Stimulated activated CD8-positive, alpha-beta memory T cell treated with anti-CD3 and anti-CD28 coated beads, Interleukin-12 subunit alpha, Interleukin-12 subunit beta, amount 100 ng/mL, for 4 hours (primary cell): ENCODE data around the gene NPAS4.
"Not testable (repeated sequence)": the region's sequence is repeated elsewhere in the genome, so short reads cannot be mapped to it uniquely, and the experiment has no call there.

Experiments used
- DNase-seq: peaks from one replicate; pipeline ENCODE4 v3.0.0-alpha.2; 2020; ENCODE audit warnings: low read depth

NPAS4 gene

DNA sequence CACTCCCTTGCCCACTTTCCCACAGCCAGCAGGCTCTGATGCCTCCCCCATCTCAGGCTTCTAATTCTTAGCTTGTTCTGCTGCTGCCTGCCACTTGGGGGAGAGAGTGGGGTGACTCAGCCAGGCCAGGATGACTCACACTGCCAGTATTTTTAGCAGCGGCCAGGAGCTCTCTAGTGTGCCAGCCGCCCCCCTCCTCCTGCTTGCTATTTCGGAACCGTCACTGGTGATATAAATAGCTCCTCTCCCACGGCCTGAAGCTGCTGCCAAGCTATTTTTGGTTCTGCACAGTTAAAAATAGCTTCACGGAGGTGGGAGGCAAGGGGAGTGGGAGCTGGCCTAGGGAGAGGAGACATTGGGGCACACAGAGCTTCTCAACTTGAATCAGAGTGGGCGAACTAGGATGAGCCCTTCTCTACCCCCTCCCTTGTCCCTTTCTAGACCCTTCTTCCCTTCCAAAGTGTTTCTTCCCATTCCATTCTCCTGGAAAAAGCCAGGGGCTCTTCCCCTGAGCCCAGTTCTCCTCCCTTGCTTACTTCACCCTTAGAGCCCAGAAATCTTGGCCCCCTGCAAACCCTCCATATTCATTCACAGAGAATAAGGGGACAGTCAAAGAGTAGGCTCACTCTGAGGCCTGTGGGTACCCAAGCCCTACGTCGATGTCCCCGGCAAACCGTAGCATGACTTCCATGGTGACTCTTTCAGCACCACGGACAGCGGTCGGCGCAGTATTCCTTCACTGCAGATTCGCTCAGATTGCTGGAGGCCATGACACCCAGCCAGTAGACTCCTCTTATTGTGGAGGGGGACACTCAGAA lies 2.5 kb upstream of the NPAS4 start:
- DNase-seq: peak; percentile 39

DNA sequence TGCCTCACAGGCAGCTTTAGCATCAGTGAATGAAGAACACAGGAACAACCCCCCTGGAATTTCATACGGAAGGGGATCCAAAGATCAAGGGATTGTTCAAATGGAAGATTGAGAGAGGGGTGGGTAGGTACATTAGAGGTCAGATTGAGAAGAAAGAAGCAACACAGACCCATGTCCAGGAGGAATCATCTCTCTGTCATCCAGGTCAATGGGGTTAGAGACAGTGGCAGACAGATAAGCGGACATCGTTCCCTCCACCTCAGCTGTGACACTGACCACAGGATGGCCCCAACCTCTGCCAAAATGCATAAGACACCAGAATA lies 1.9 kb upstream of the NPAS4 start:
- DNase-seq: no peak

DNA sequence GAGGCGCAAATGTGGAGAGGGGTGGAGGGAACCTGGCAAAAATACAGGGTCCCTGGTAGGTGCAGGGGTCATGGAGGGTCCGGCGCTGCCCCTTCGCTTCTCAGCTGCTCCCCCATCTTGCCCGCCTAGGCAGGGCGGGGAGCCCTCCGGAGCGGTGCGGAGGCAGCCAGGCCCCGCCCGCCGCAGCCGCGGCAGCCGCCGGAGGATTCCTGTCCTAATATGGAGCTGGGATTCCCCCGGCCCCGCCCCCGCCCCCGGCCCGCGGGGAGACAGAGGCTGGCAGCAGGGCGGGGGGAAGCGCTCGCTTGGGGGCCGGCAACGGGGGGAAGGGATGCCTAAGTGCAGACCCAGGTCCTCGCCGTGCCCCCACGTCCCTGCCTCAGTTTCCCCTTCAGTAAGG lies 1.0 kb upstream of the NPAS4 start:
- no peak for DNase-seq

DNA sequence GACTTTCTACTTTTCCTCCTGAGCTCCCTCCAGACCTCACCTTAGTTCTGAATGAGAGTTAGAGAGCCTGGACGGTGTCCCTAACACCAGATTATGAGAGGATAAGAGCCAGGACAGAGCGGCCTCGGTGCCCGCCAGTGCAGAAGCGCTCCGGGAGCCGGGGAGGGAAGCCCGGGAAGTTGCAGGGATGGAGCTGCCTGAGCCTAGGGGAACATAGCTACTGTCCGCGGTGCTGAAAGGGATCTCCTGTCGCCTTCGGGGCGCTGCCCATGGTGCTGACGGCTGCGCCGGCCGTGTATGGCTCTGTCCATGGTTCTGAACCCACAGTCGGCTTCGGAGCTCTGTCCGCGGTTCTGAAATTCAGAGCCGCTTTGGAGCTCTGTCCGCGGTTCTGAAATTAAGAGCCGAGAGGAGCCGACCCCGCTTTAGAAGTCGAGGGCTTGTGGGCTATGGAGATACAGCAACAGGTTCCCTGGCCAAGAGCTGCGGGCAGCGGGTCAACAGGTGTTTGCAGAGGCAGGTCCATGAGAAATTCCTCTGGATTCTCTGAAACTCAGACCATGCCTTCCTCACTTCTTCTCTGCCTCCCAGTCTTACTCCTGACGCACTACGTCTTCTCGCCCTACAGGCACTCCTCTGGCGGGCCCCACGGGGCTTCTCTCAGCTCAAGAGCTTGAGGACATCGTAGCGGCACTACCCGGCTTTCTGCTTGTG lies 814 bp downstream of the NPAS4 start:
- peak; percentile 69 for DNase-seq

DNA sequence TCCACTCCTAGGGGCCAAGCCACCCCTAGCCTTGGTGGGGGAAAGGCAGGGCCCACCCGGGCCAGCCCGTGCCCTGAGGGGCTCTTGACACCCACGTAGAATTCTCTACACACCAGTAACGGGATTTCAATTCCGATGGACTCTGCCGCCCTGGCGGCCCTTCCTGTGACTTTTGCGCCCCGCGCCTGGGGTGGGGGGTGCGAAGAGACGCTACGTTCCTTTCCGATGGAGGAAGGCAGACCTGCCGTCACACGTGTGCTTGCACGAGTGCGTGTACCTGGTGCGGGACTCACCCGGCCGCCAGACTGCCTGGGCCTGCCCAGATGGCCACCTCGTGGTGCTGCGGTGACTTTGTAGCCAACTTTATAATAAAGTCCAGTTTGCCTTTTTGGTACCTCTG lies 5.5 kb downstream of the NPAS4 start:
- DNase-seq: no peak

DNA sequence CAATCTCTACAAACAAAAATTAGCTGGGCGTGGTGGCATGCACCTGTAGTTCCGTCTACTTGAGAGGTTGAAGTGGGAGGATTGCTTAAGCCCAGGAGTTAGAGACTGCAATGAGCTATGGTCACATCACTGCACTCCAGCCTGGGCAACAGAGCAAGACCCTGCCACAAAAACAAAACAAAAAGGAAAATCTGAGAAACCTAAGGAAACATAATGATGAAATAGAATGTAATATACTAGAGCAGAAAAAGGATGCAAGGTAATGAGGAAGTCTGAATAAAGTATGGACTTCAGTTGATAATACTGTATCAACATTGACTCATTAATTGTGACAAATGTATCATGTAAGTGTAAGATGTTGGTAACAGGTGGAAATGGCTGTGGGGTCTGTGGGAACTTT lies 8.1 kb downstream of the NPAS4 start:
- no peak for DNase-seq

DNA sequence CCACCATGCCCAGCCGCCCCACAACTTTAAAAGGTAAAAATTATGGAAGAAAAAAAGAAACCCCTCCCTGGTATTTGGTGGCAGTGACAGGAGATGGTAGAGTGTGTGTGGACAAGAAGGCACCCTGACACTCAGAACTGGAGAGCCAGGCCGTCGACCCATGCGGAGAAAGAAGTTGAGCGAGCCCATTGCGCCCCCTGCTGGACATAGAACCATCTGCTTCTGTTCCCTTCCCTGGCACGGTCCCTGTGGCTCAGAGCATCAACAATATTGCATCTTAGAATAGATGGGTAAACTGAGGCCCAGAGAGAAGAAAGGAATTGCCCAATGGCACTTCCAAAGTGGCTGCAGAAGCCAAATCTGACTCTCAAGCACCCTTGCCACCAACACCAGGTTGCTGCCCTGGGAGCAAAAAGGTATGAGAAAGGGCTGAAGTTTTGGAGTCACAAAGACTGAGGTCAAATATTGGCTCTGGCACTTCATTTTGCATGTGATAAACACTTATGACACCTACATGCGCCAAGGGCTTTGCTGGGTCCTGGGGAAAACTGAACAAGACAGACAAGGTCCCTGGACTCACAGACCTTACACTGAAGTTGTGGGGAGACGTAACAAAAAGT lies 9.3 kb downstream of the NPAS4 start:
- DNase-seq: peak; percentile 46

DNA sequence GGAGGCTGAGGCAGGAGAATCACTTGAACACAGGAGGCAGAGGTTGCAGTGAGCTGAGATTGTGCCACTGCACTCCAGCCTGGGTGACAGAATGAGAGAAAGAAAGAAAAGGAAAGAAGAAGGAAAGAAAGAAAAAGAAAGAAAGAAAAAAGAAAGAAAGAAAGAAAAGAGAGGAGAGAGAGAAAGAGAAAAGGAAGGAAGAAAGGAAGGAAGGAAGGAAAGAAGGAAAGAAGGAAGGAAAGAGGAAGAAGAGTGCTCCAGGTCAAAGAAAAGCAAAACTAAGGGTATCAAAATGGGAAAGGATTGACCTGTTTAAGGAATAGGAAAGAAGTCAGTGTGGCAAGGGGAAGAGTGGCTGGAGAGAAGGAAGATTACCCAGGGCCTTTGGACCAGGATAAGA lies 10.5 kb downstream of the NPAS4 start:
- DNase-seq: not testable (repeated sequence)

- not testable (repeated sequence) for DNase-seq
Measured at GRCh38 chr11:66431871-66432329, 11.1 kb downstream of the NPAS4 start.

DNA sequence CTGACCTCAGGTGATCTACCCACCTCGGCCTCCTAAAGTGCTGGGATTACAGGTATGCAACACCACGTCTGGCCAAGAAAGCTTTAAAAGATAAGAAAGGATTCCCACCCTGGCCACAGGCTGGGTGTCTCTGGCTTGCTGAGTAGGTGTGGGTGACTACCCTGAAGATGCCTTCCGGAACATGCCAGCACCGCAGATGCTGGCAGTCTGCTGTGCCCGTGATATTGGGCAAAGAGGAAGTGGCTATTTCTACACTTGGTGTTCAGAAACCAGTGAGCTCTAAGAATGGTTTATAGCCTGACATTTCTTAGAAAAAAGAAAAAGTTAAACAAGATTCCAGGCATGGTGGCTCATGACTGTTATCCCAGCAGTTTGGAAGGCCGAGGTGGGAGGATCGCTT lies 11.8 kb downstream of the NPAS4 start:
- DNase-seq: no peak

GRCh38 chr11:66437979-66438503 lies 17.2 kb downstream of the NPAS4 start:
- no peak for DNase-seq

GRCh38 chr11:66438504-66439466 lies 17.9 kb downstream of the NPAS4 start, which contains the start of gene MRPL11:
MRPL11 (minus strand) TSS chr11:66438848; CDS start chr11:66438754, 94 bp downstream.
- DNase-seq: peak; percentile 74

DNA sequence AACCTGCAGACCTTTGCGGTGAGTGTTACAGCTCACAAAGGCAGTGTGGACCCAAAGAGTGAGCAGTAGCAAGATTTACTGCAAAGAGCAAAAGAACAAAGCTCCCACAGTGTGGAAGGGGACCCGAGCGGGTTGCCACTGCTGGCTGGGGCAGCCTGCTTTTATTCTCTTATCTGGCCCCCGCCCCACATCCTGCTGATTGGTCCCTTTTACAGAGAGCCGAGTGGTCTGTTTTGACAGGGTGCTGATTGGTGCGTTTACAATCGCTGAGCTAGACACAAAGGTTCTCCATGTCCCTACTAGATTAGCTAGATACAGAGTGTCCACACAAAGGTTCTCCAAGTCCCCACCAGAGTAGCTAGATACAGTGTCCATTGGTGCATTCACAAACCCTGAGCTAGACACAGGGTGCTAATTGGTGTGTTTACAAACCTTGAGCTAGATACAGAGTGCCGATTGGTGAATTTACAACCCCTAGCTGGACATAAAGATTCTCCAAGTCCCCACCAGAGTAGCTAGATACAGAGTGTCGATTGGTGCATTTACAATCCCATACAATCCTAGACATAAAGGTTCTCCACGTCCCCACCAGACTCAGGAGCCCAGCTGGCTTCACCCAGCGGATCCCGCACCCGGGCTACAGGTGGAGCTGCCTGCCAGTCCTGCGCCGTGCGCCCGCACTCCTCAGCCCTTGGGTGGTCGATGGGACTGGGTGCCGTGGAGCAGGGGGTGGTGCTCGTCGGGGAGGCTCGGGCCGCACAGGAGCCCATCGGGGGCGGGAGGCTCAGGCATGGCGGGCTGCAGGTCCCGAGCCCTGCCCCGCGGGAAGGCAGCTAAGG lies 19.5 kb downstream of the NPAS4 start:
- DNase-seq: not testable (repeated sequence)

GRCh38 chr11:66440940-66441282 lies 20.1 kb downstream of the NPAS4 start:
- DNase-seq: not testable (repeated sequence)

DNA sequence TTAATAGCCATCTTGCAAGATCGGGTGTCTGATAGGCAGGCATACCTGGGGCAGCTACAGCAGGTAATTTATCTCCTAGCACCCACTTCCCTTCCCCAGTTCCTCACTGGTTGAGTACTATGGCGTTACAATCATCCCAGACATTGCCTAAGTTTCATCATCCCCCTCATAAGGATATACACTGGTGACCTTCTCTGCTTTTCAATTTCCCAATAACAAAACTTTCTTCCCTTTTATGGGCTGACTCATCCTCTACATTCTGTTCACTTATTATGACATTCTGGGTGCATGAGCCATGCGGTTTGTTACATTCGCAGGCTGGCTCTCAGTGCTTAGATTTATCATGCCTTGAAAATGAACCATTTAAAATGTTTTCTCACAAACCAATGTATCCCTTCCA lies 22.8 kb downstream of the NPAS4 start:
- DNase-seq: no peak

DNA sequence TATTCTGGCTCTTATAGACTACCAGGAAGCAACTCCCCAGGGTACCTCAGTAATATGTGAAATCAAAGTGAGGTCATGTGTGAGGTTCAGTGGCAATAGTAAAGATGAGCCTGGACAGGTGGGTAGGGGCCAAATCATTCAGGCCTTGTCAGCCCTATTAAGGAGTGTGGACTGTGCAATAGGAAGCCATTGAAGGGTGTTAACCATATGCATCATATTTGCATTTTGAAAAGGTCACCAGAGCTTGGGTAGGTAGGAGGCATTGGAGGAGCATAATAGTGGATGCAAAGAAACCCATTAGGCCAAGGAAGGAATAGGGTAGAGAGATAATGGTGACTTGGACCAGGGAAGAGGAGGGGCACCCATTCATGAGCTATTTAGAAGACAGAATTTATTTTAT lies 26.2 kb downstream of the NPAS4 start:
- DNase-seq: no peak

DNA sequence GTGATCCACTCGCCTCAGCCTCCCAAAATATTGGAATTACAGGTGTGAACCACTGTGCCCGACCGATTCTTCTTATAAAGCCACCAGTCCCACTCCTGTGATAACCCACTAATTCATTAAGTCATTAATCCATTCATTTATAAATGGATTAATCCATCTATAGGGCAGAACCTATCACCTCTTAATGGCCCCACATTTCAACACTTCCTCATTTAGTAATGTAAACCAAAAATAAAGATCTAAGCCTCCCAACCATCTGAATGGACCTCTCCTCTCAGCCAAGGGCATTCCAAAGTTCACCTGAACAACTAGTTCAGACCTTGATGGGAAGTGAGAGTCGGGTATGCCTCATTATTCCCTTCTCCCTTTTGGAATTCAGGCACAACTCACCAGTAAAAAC lies 27.7 kb downstream of the NPAS4 start:
- no peak for DNase-seq

- no peak for DNase-seq
Measured at GRCh38 chr11:66450560-66450959, 29.7 kb downstream of the NPAS4 start.

DNA sequence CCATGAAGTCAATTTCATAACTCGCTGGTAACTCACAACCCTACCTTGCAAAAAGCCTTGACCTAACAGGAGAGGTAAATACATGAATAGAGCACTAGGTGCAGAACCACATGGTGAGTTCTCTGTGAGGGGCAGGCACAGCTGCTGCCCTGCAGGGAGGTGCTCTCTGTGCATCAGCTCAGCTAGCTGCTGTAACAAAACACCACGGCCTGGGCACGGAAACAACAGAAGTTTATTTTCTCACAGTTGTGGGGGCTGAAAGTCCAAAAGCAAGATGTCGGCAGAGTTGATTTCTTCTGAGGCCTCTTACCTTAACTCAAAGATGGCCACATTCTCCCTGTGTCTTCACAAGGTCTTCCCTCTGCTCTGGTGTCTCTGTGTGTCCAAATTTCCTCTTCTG lies 30.8 kb downstream of the NPAS4 start:
- DNase-seq: no peak

DNA sequence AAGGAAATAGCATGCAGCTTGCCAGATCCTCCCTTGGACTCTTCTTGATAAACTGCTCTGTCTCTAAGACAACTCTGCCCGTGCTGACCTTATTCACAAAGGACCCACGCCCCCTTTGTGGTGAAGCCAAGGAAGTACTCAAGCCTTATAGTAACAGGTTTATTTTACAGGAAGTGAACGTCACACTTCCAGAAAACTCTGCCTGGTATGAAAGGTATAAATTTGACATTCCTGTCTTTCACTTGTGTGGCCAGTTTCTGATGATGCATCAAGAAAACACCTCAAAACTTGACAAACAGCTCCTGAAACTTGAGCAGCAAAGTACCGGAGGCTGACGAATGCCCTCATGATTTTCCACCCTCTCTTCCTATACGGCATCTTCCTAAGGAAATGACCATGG lies 33.4 kb downstream of the NPAS4 start:
- DNase-seq: no peak

DNA sequence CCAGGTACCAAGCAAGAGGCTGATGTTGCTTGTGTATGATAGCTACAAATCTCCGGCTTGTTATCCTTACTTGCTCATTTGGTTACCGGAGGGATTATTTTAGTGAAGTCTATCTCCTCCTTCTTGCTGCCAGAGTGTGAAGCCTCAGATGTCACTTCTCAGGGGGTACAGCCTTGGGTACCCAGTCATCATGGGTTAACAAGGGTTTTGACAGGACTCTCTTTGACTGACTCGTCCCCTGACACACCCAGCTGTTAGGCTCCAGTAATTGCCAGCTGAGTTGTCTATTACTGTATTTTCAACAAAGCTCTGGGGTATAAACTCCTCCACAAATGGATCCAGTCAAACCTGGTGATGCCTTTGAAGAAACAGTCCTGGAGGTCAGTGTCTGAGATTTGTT lies 34.0 kb downstream of the NPAS4 start:
- DNase-seq: no peak
